ENCODE results near the gene EVA1C. TPM values are rescaled to one million over a fixed set of nuclear protein-coding genes. Genes with fewer than 3 reads are reported as not detected.

The EVA1C gene
- polyA plus RNA-seq, 1 donor from 2014 or later, result 2.1 TPM

DNA sequence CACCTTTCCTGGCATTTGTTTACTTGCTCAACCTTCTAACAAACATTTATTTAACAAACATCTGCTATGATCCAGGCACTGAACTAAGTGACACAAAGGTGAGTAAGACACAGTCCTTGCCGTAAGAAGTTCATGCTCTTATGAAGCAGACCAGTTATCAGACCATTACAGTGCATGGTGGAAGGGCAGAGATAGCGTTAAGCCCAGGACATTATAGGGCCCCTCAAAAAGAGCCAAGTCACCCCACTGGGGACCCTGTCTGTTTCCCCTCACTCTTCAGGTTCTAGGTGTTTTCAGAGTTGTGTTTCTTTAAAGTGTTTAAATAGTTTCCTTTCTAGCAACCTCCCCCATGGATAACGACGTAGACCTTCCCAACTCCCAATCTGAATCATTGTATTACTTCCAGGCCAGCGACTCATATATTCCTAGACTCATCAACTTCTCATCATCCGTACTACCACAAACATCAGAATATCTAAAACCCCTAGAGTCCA, 133.5 kb downstream of the EVA1C start:
- H3K9me3 ChIP-seq (ENCODE audit: low read length), result no peaks in the 10 kb centered on the region
- no peak overlapping the region for H3K4me2 ChIP-seq (ENCODE audit: low read length)

DNA sequence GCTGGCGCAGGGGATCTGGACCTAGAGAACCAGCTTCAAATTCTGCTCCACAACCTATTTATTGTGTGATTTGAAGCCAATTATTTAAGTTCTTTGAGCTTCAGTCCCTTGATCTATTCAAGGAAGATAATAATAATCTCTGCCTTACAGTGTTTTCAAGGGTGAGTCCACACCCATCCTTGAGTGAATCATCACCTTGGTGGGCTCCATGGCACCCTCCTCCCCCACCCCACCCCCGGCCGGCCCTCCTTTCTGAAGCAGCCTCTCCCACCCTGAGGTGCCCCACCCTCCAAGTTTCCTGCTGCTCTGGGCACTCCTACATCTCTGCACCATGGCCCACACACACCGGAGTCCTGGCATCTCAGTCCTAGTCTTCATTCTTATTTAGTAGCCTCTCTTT, 134.5 kb downstream of the EVA1C start:
- H3F3A ChIP-seq (ENCODE audit: insufficient read depth, low read length, poor library complexity, severe bottlenecking), result no peaks in the 10 kb centered on the region
- no peaks in the 10 kb centered on the region for H3K27me3 ChIP-seq (ENCODE audit: insufficient read depth, low read depth, low read length)
- H3K9me2 ChIP-seq (ENCODE audit: insufficient read depth, low read length), result no peaks in the 10 kb centered on the region
- H3K4me3 ChIP-seq (ENCODE audit: low read length), result no peak overlapping the region
- no peak overlapping the region for H3K27ac ChIP-seq (ENCODE audit: low read length)
- no peak overlapping the region for H3K9ac ChIP-seq (ENCODE audit: low read length)
- no peaks in the 10 kb centered on the region for H3K79me2 ChIP-seq (replicated peaks; ENCODE audit: insufficient read depth, low read length)
- H3K9me3 ChIP-seq (ENCODE audit: low read length), result no peaks in the 10 kb centered on the region
- H3K4me2 ChIP-seq (ENCODE audit: low read length), result no peak overlapping the region
- no peaks in the 10 kb centered on the region for H4K20me1 ChIP-seq (ENCODE audit: insufficient read depth)
- no peaks in the 10 kb centered on the region for H3K36me3 ChIP-seq (ENCODE audit: insufficient read depth, low read length)
- no peak overlapping the region for H2AFZ ChIP-seq (ENCODE audit: low read depth, low read length)
- TF ChIP-seq RAD21 (conservative IDR thresholded peaks at IDR 0.05), result no peak
- no peak for TF ChIP-seq MXI1 (conservative IDR thresholded peaks at IDR 0.05; ENCODE audit: poor library complexity, severe bottlenecking)
- TF ChIP-seq TAF1 (IDR thresholded peaks at IDR 0.05; ENCODE audit: low read depth), result no peak
- TF ChIP-seq EP300 (conservative IDR thresholded peaks at IDR 0.05; ENCODE audit: poor library complexity, severe bottlenecking), result no peak
- TF ChIP-seq, protein P1, sequence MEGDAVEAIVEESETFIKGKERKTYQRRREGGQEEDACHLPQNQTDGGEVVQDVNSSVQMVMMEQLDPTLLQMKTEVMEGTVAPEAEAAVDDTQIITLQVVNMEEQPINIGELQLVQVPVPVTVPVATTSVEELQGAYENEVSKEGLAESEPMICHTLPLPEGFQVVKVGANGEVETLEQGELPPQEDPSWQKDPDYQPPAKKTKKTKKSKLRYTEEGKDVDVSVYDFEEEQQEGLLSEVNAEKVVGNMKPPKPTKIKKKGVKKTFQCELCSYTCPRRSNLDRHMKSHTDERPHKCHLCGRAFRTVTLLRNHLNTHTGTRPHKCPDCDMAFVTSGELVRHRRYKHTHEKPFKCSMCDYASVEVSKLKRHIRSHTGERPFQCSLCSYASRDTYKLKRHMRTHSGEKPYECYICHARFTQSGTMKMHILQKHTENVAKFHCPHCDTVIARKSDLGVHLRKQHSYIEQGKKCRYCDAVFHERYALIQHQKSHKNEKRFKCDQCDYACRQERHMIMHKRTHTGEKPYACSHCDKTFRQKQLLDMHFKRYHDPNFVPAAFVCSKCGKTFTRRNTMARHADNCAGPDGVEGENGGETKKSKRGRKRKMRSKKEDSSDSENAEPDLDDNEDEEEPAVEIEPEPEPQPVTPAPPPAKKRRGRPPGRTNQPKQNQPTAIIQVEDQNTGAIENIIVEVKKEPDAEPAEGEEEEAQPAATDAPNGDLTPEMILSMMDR (IDR thresholded peaks at IDR 0.05; ENCODE audit: poor library complexity, severe bottlenecking), result no peak
- TF ChIP-seq EZH2 (IDR thresholded peaks at IDR 0.05; ENCODE audit: borderline replicate concordance, insufficient read depth, low read length, poor library complexity, severe bottlenecking), result no peak
- no peak for TF ChIP-seq SMC3 (conservative IDR thresholded peaks at IDR 0.05; ENCODE audit: poor library complexity)

More for the DNA sequence above, 133.5 kb downstream of the EVA1C start:
- Histone ChIP-seq H3F3A (ENCODE audit: insufficient read depth, low read length, poor library complexity, severe bottlenecking) (no peaks in the 10 kb centered on the region), H3K79me2 (replicated peaks; ENCODE audit: insufficient read depth, low read length) (no peaks in the 10 kb centered on the region), H2AFZ (ENCODE audit: low read depth, low read length) (no peak overlapping the region), H3K27me3 (ENCODE audit: insufficient read depth, low read depth, low read length) (no peaks in the 10 kb centered on the region), H3K9ac (ENCODE audit: low read length) (no peak overlapping the region), H3K4me3 (ENCODE audit: low read length) (no peak overlapping the region), H4K20me1 (ENCODE audit: insufficient read depth) (no peaks in the 10 kb centered on the region), H3K27ac (ENCODE audit: low read length) (no peak overlapping the region), H3K36me3 (ENCODE audit: insufficient read depth, low read length) (no peaks in the 10 kb centered on the region), H3K9me2 (ENCODE audit: insufficient read depth, low read length) (no peaks in the 10 kb centered on the region)
- TF ChIP-seq POLR2AphosphoS5 (IDR thresholded peaks at IDR 0.05) (no peak), TAF1 (IDR thresholded peaks at IDR 0.05; ENCODE audit: low read depth) (no peak), SMC3 (conservative IDR thresholded peaks at IDR 0.05; ENCODE audit: poor library complexity) (no peak), RAD21 (conservative IDR thresholded peaks at IDR 0.05) (no peak), EP300 (conservative IDR thresholded peaks at IDR 0.05; ENCODE audit: poor library complexity, severe bottlenecking) (no peak), MXI1 (conservative IDR thresholded peaks at IDR 0.05; ENCODE audit: poor library complexity, severe bottlenecking) (no peak), EZH2 (IDR thresholded peaks at IDR 0.05; ENCODE audit: borderline replicate concordance, insufficient read depth, low read length, poor library complexity, severe bottlenecking) (no peak), REST (IDR thresholded peaks at IDR 0.05; ENCODE audit: borderline replicate concordance) (no peak)
- TF ChIP-seq, protein P1 (IDR thresholded peaks at IDR 0.05; ENCODE audit: poor library complexity, severe bottlenecking), result no peak
